ENCODE measurements around the gene MTMR11. TPM values are rescaled to one million over a fixed set of nuclear protein-coding genes. Genes with fewer than 3 reads are reported as not detected.
A peak's percentile ranks its signal among the peaks of the same experiment; 100 is the strongest.

Gene MTMR11
- total and polyA plus RNA-seq, 7 experiments from 2014 or later: 1.2 to 14.2 (median 3.6) TPM; not detected in 2

- H3K4me1 Mint-ChIP-seq: peaks cover 44 to 65% (median 49%) of the 10 kb centered on the region in 7 donors
- intact Hi-C loops (cut with micrococcal nuclease): loop anchor here (1.0 to 2.0 kb wide), 9 partner anchors 10 to 1328 kb away; partner anchors contain the start of genes BOLA1 (in 2 of the 2), OTUD7B (in 1 of the 2), PSMD4 (in 1 of the 2) and SV2A (in 1 of the 2)
Observed at GRCh38 chr1:149927056-149927562, 9.6 kb downstream of the MTMR11 start.

DNA sequence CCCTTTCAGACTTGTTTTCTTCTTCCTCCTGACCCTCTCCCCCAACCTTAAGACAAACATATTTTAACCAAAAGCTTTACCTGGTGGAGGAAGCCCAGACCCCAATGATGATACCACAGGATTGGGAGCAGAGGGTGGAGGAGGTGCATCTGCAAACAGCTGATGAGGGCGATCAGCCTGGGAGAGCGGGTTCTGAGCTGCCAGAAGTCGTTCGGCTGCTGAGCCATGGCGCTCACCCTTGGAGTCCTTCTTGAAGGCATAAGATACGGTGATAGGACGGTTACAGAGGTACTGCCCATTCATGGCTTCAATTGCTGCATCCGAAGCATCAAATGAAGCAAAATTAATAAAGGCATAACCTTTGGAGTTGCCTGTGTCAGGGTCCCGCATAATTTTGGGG is 10.4 kb downstream of the MTMR11 start:
- Histone ChIP-seq H3K4me3 (ENCODE audit: low read length) (peak overlapping the region; percentile 35), H3K36me3 (ENCODE audit: control insufficient read depth in 2 of 3, insufficient read depth in 3 of 3, low read length in 3 of 3) (peaks cover 28 to 47% (median 34%) of the 10 kb centered on the region in 3 experiments), H3K27me3 (ENCODE audit: control insufficient read depth in 2 of 2, insufficient read depth in 2 of 2, low read length in 2 of 2) (no peaks in the 10 kb centered on the region), H3K27ac (ENCODE audit: low read depth, low read length) (no peak overlapping the region), H3K4me1 (ENCODE audit: control insufficient read depth in 2 of 2, insufficient read depth in 2 of 2, low read length in 2 of 2) (peaks cover 19 to 30% of the 10 kb centered on the region in 2 donors), H3K9me3 (ENCODE audit: control insufficient read depth in 2 of 3, low read length in 3 of 3) (no peaks in the 10 kb centered on the region)
- DNase-seq (no peak), ATAC-seq (no peak)
- Mint-ChIP-seq H3K27me3 (peaks cover 0 to 3% (median 0%) of the 10 kb centered on the region in 5 donors), H3K9me3 (peaks cover 0 to 1% (median 0%) of the 10 kb centered on the region in 11 donors), H3K4me3 (peak overlapping the region; percentile 64 to 99 (median 95)), H3K4me1 (peaks cover 42 to 63% (median 49%) of the 10 kb centered on the region in 7 donors), H3K36me3 (peaks cover 24 to 48% (median 39%) of the 10 kb centered on the region in 5 donors), H3K27ac (peak overlapping the region in 8 of 9 donors; percentile 14 to 98 (median 54))
- ChIA-PET CTCF (interaction anchor here (0.5 to 0.6 kb wide), 2 partner anchors 38 to 1174 kb away, joined by 3 read pairs; no protein-coding TSS in a partner anchor), POLR2A (interaction anchor here (1.0 to 2.5 kb wide), 3 partner anchors 25 to 81 kb away, joined by 3 to 27 read pairs (median 4); a partner anchor contains a TSS)
- intact Hi-C loops (cut with micrococcal nuclease): loop anchor here (2.0 kb wide), 2 partner anchors 37 to 1329 kb away; partner anchors contain the start of gene PSMD4 (in 1 of the 2)

More at GRCh38 chr1:149927056-149927562, 9.6 kb downstream of the MTMR11 start:
- no peaks in the 10 kb centered on the region for H3K9me3 ChIP-seq (ENCODE audit: control insufficient read depth in 2 of 3, low read length in 3 of 3)
- no peaks in the 10 kb centered on the region for H3K27me3 ChIP-seq (ENCODE audit: control insufficient read depth in 2 of 2, insufficient read depth in 2 of 2, low read length in 2 of 2)
- H3K27me3 Mint-ChIP-seq: peaks cover 0 to 11% (median 5%) of the 10 kb centered on the region in 5 donors
- no peak for ATAC-seq
- H3K27ac Mint-ChIP-seq: peak overlapping the region; percentile 96 to 99 (median 98)
- peak overlapping the region; percentile 94 for H3K27ac ChIP-seq (ENCODE audit: low read depth, low read length)
- ChIA-PET CTCF (no interaction called here), POLR2A (interaction anchor here (2.5 kb wide), 1 partner anchor 39 kb away, joined by 27 read pairs; a partner anchor contains a TSS)
- H3K4me3 ChIP-seq (ENCODE audit: low read length): peak overlapping the region; percentile 82
- peaks cover 24 to 45% (median 34%) of the 10 kb centered on the region in 5 donors for H3K36me3 Mint-ChIP-seq
- peaks cover 0 to 1% (median 0%) of the 10 kb centered on the region in 11 donors for H3K9me3 Mint-ChIP-seq
- H3K36me3 ChIP-seq (ENCODE audit: control insufficient read depth in 2 of 3, insufficient read depth in 3 of 3, low read length in 3 of 3): peaks cover 28 to 47% (median 34%) of the 10 kb centered on the region in 3 experiments
- H3K4me3 Mint-ChIP-seq: peak overlapping the region; percentile 91 to 99 (median 96)
- no peak for DNase-seq
- peaks cover 19 to 30% of the 10 kb centered on the region in 2 donors for H3K4me1 ChIP-seq (ENCODE audit: control insufficient read depth in 2 of 2, insufficient read depth in 2 of 2, low read length in 2 of 2)

DNA sequence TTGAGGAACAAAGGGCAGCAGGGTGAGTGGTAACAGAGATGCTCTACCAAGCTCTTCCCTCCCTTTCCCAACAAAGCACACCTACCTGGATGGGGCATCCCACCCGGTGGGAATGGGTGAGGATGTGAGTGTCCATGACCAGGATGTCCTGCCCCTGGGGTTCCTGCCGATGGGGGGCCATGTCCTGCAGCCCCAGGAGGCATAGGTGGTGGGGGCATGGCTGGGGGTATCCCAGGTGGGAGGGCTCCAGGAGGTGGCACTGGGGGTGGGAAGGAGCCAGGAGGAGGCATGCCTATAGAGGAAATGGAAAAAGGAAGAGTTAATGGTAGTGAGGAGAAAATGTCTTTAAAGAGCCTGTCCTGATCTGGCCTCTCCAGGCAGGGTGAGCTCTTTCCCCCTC is 10.9 kb downstream of the MTMR11 start:
- ChIA-PET CTCF (interaction anchor here (0.5 kb wide), 1 partner anchor 39 kb away, joined by 3 read pairs; no protein-coding TSS in a partner anchor), POLR2A (interaction anchor here (1.0 to 2.5 kb wide), 5 partner anchors 24 to 224 kb away, joined by 3 to 27 read pairs (median 3); a partner anchor contains a TSS)
- Histone ChIP-seq H3K4me3 (ENCODE audit: low read length) (peak overlapping the region; percentile 35), H3K4me1 (ENCODE audit: control insufficient read depth in 2 of 2, insufficient read depth in 2 of 2, low read length in 2 of 2) (peaks cover 19 to 30% of the 10 kb centered on the region in 2 donors), H3K27me3 (ENCODE audit: control insufficient read depth in 2 of 2, insufficient read depth in 2 of 2, low read length in 2 of 2) (no peaks in the 10 kb centered on the region), H3K9me3 (ENCODE audit: control insufficient read depth in 2 of 3, low read length in 3 of 3) (no peaks in the 10 kb centered on the region), H3K27ac (ENCODE audit: low read depth, low read length) (no peak overlapping the region), H3K36me3 (ENCODE audit: control insufficient read depth in 2 of 3, insufficient read depth in 3 of 3, low read length in 3 of 3) (peaks cover 28 to 47% (median 34%) of the 10 kb centered on the region in 3 experiments)
- Mint-ChIP-seq H3K9me3 (peaks cover 0 to 1% (median 0%) of the 10 kb centered on the region in 11 donors), H3K36me3 (peaks cover 24 to 48% (median 39%) of the 10 kb centered on the region in 5 donors), H3K4me3 (peak overlapping the region; percentile 64 to 99 (median 95)), H3K4me1 (peaks cover 40 to 63% (median 47%) of the 10 kb centered on the region in 7 donors), H3K27ac (peak overlapping the region in 6 of 9 donors; percentile 14 to 91 (median 42)), H3K27me3 (no peaks in the 10 kb centered on the region)
- DNase-seq (no peak), ATAC-seq (no peak)
- intact Hi-C loops (cut with micrococcal nuclease): loop anchor here (2.0 kb wide), 2 partner anchors 37 to 1329 kb away; partner anchors contain the start of gene PSMD4 (in 1 of the 2)

- peak overlapping the region; percentile 37 to 99 (median 80) for H3K4me3 Mint-ChIP-seq
- Histone ChIP-seq H3K36me3 (ENCODE audit: control insufficient read depth in 2 of 3, insufficient read depth in 3 of 3, low read length in 3 of 3) (peaks cover 28 to 47% (median 34%) of the 10 kb centered on the region in 3 experiments), H3K4me3 (ENCODE audit: low read length) (no peak overlapping the region), H3K4me1 (ENCODE audit: control insufficient read depth in 2 of 2, insufficient read depth in 2 of 2, low read length in 2 of 2) (peaks cover 19 to 30% of the 10 kb centered on the region in 2 donors), H3K9me3 (ENCODE audit: control insufficient read depth in 2 of 3, low read length in 3 of 3) (no peaks in the 10 kb centered on the region), H3K27ac (ENCODE audit: low read depth, low read length) (no peak overlapping the region), H3K27me3 (ENCODE audit: control insufficient read depth in 2 of 2, insufficient read depth in 2 of 2, low read length in 2 of 2) (no peaks in the 10 kb centered on the region)
- H3K4me1 Mint-ChIP-seq: peaks cover 39 to 63% (median 47%) of the 10 kb centered on the region in 7 donors
- peak overlapping the region in 5 of 9 donors; percentile 28 to 91 (median 38) for H3K27ac Mint-ChIP-seq
- POLR2A ChIA-PET: interaction anchor here (0.8 to 2.5 kb wide), 6 partner anchors 11 to 225 kb away, joined by 3 to 27 read pairs (median 4); a partner anchor contains a TSS
- no peak for ATAC-seq
- peaks cover 0 to 1% (median 0%) of the 10 kb centered on the region in 11 donors for H3K9me3 Mint-ChIP-seq
- DNase-seq: no peak
- H3K27me3 Mint-ChIP-seq: no peaks in the 10 kb centered on the region
- intact Hi-C loops (cut with micrococcal nuclease): no loop called here
- peaks cover 24 to 48% (median 39%) of the 10 kb centered on the region in 5 donors for H3K36me3 Mint-ChIP-seq
- CTCF ChIA-PET: no interaction called here
Observed at GRCh38 chr1:149925345-149925744, 11.3 kb downstream of the MTMR11 start.

GRCh38 chr1:149923626-149924025 is 13.1 kb downstream of the MTMR11 start:
- Mint-ChIP-seq H3K4me3 (peak overlapping the region in 1 of 10 donors; percentile 45), H3K4me1 (peaks cover 34 to 56% (median 42%) of the 10 kb centered on the region in 7 donors), H3K27me3 (no peaks in the 10 kb centered on the region), H3K36me3 (peaks cover 24 to 48% (median 39%) of the 10 kb centered on the region in 5 donors), H3K27ac (peak overlapping the region in 1 of 9 donors; percentile 14), H3K9me3 (peaks cover 0 to 1% (median 0%) of the 10 kb centered on the region in 11 donors)
- DNase-seq: no peak
- ChIA-PET POLR2A (interaction anchor here (0.9 to 3.1 kb wide), 2 partner anchors 10 to 35 kb away, joined by 3 to 29 read pairs; a partner anchor contains a TSS), CTCF (no interaction called here)
- H3K4me3 ChIP-seq (ENCODE audit: low read length): no peak overlapping the region
- H3K36me3 ChIP-seq (ENCODE audit: control insufficient read depth in 2 of 3, insufficient read depth in 3 of 3, low read length in 3 of 3): peaks cover 28 to 47% (median 34%) of the 10 kb centered on the region in 3 experiments
- H3K9me3 ChIP-seq (ENCODE audit: control insufficient read depth in 2 of 3, low read length in 3 of 3): no peaks in the 10 kb centered on the region
- no peaks in the 10 kb centered on the region for H3K27me3 ChIP-seq (ENCODE audit: control insufficient read depth in 2 of 2, insufficient read depth in 2 of 2, low read length in 2 of 2)
- H3K4me1 ChIP-seq (ENCODE audit: control insufficient read depth in 2 of 2, insufficient read depth in 2 of 2, low read length in 2 of 2): peaks cover 17 to 28% of the 10 kb centered on the region in 2 donors
- intact Hi-C loops (cut with micrococcal nuclease): no loop called here
- H3K27ac ChIP-seq (ENCODE audit: low read depth, low read length): no peak overlapping the region
- ATAC-seq: no peak

GRCh38 chr1:149917571-149918144 is 19.0 kb downstream of the MTMR11 start, which contains the start of gene SV2A:
SV2A (minus strand) TSS chr1:149917844; CDS start chr1:149913840, 4,004 bp downstream.
- peaks cover 0 to 13% (median 11%) of the 10 kb centered on the region in 5 donors for H3K36me3 Mint-ChIP-seq
- intact Hi-C loops (cut with micrococcal nuclease): loop anchor here (1.0 to 5.0 kb wide), 4 partner anchors 10 to 135 kb away; partner anchors contain the start of genes BOLA1 (in 2 of the 2) and SF3B4 (in 1 of the 2)
- peaks cover 22 to 57% (median 47%) of the 10 kb centered on the region in 7 donors for H3K4me1 Mint-ChIP-seq
- H3K27me3 Mint-ChIP-seq: no peaks in the 10 kb centered on the region
- peak within 1 kb of the TSS; percentile 68 to 97 (median 88) for H3K4me3 Mint-ChIP-seq
- Histone ChIP-seq H3K36me3 (ENCODE audit: control insufficient read depth in 2 of 3, insufficient read depth in 3 of 3, low read length in 3 of 3) (peaks cover 0 to 4% (median 0%) of the 10 kb centered on the region in 3 experiments), H3K4me1 (ENCODE audit: control insufficient read depth in 2 of 2, insufficient read depth in 2 of 2, low read length in 2 of 2) (peaks cover 7 to 33% of the 10 kb centered on the region in 2 donors), H3K27ac (ENCODE audit: low read depth, low read length) (peak within 1 kb of the TSS; percentile 36), H3K4me3 (ENCODE audit: low read length) (peak within 1 kb of the TSS; percentile 81), H3K9me3 (ENCODE audit: control insufficient read depth in 2 of 3, low read length in 3 of 3) (no peaks in the 10 kb centered on the region), H3K27me3 (ENCODE audit: control insufficient read depth in 2 of 2, insufficient read depth in 2 of 2, low read length in 2 of 2) (no peaks in the 10 kb centered on the region)
- ChIA-PET CTCF (no interaction called here), POLR2A (interaction anchor here (0.6 to 1.9 kb wide), 2 partner anchors 10 to 20 kb away, joined by 4 read pairs; partner anchors contain the start of gene SF3B4)
- no peaks in the 10 kb centered on the region for H3K9me3 Mint-ChIP-seq
- DNase-seq (peak in 8 of 9 donors; percentile 5 to 57 (median 20)), ATAC-seq (peak; percentile 80)
- H3K27ac Mint-ChIP-seq: peak within 1 kb of the TSS in 8 of 9 donors; percentile 26 to 91 (median 70)
